ENCODE measurements around the gene JPT2.

JPT2 gene

DNA sequence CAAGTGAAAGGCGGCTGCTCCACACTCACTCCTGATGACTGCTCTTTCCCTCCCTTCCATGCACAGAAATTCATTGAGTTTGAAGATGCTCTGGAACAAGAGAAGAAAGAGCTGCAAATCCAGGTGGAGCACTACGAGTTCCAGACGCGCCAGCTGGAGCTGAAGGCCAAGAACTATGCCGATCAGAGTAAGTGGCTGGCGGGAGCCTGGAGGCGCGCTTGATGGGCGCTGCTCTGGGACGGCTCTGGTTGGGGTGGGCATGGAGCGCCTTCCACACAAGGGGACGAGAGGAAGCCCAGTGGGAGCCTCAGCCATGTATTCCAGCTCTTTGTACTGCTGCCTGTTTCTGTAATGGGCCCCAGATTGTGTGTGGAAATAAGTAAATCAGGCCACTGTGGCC, 46.4 kb downstream of the JPT2 start:
- no peaks in the 10 kb centered on the region for H3K27me3 ChIP-seq (ENCODE audit: insufficient read depth, low read depth)
- H3K4me2 ChIP-seq: no peak overlapping the region
- H3K79me2 ChIP-seq (ENCODE audit: insufficient read depth, low read depth): peaks cover 27% of the 10 kb centered on the region
- no peak overlapping the region for H3K4me3 ChIP-seq (IDR thresholded peaks at IDR 0.05; ENCODE audit: insufficient read depth, low read depth, low read length)
- H3K4me1 ChIP-seq (ENCODE audit: low read depth, poor library complexity, severe bottlenecking): peaks cover 38% of the 10 kb centered on the region
- no peak overlapping the region for H2AFZ ChIP-seq (ENCODE audit: low read depth)
- no peaks in the 10 kb centered on the region for H3K36me3 ChIP-seq (ENCODE audit: insufficient read depth)
- TF ChIP-seq, protein P1, sequence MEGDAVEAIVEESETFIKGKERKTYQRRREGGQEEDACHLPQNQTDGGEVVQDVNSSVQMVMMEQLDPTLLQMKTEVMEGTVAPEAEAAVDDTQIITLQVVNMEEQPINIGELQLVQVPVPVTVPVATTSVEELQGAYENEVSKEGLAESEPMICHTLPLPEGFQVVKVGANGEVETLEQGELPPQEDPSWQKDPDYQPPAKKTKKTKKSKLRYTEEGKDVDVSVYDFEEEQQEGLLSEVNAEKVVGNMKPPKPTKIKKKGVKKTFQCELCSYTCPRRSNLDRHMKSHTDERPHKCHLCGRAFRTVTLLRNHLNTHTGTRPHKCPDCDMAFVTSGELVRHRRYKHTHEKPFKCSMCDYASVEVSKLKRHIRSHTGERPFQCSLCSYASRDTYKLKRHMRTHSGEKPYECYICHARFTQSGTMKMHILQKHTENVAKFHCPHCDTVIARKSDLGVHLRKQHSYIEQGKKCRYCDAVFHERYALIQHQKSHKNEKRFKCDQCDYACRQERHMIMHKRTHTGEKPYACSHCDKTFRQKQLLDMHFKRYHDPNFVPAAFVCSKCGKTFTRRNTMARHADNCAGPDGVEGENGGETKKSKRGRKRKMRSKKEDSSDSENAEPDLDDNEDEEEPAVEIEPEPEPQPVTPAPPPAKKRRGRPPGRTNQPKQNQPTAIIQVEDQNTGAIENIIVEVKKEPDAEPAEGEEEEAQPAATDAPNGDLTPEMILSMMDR (conservative IDR thresholded peaks at IDR 0.05; ENCODE audit: low read depth, low read length): no peak
- H4K20me1 ChIP-seq (ENCODE audit: insufficient read depth): no peaks in the 10 kb centered on the region
- no peak overlapping the region for H3K27ac ChIP-seq
- H3K9ac ChIP-seq: no peak overlapping the region

DNA sequence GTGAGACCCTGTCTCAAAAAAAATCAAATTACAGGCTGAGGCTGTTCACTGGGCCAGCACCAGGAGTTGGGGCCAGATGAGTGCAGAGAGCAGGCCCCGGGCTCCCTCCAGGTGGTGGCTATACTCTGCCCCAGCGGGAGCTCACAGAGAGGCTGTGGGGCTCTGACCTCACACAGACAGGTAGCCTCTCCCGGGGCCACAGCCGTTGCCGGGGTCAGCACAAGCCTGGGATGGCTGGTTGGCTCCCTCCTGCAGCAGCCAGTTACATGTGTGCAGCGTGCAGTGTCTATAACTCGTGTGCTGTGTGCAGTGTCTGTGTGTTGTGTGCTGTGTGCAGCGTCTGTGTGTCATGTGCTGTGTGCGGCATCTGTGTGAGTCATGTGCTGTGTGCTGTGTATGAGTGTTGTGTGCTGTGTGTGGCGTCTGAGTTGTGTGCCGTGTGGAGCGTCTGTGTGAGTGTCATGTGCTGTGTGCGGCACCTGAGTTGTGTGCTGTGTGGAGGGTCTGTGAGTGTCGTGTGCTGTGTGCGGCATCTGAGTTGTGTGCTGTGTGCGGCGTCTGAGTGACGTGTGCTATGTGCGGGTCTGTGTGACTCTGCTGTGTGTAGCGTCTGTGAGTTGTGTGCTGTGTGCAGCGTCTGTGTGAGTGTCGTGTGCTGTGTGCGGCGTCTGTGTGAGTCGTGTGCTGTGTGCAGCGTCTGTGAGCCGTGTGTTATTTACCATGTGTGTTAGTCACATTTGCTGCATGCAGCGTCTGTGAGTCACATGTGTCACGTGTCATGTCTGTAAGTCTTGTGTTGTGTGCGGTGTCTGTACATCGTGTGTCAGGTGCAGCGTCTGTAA, 48.8 kb downstream of the JPT2 start:
- Histone ChIP-seq H3K36me3 (ENCODE audit: insufficient read depth) (no peaks in the 10 kb centered on the region), H2AFZ (ENCODE audit: low read depth) (no peak overlapping the region), H3K9ac (no peak overlapping the region), H3K4me2 (no peak overlapping the region), H3K4me3 (IDR thresholded peaks at IDR 0.05; ENCODE audit: insufficient read depth, low read depth, low read length) (no peak overlapping the region), H3K79me2 (ENCODE audit: insufficient read depth, low read depth) (peaks cover 20% of the 10 kb centered on the region), H3K27ac (no peak overlapping the region), H3K4me1 (ENCODE audit: low read depth, poor library complexity, severe bottlenecking) (peaks cover 27% of the 10 kb centered on the region), H4K20me1 (ENCODE audit: insufficient read depth) (no peaks in the 10 kb centered on the region), H3K27me3 (ENCODE audit: insufficient read depth, low read depth) (no peaks in the 10 kb centered on the region)
- TF ChIP-seq, protein P1 (conservative IDR thresholded peaks at IDR 0.05; ENCODE audit: low read depth, low read length): no peak

DNA sequence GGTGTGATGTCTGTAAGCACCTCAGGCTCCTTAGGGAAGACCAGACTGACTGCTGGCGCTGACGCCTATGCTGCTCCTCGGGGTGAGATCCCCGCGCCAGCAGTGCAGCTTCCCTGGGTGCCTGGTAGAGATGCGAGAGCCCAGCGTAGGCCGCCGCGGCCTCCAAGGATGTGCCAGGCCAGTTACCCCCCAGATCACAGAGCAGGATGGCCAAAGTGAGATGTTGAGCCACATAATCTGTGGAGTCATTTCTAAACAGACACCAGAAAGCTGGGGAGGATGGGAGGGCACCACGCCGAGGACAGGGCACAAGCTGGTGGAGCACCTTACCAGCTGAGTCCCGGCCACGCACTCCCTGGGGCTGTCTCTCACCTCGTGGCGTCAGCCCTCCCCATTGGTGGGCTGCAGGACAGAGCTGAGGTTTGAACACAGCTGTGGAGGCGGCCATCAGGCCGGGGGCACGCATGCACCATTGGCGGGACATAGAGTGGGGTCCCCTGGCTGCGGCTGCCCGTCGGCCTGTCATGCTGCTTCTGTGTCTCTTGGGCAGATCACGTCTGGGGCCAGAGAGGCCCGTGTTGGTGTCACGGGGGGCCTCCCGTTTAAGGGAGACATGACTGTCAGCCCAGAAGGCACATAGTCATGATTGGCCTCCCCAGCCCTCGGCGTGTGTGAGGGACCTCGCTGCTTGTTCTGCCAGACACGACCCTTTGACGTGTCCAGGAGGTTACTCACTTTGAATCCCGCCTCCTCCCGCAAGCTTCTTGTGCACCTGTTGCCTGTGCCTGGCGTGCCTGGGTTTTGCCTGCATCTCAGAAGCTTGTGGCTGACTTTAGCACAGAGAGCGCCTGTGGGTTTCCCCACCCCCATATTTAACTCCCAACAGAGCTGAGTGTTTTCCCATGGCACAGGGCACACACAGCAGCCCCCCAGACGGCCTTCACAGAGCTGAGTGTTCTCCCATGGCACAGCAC, 49.9 kb downstream of the JPT2 start:
- Histone ChIP-seq H3K4me2 (no peak overlapping the region), H3K4me1 (ENCODE audit: low read depth, poor library complexity, severe bottlenecking) (peaks cover 17% of the 10 kb centered on the region), H3K9ac (no peak overlapping the region), H3K79me2 (ENCODE audit: insufficient read depth, low read depth) (peaks cover 14% of the 10 kb centered on the region), H3K27me3 (ENCODE audit: insufficient read depth, low read depth) (no peaks in the 10 kb centered on the region), H3K4me3 (IDR thresholded peaks at IDR 0.05; ENCODE audit: insufficient read depth, low read depth, low read length) (no peak overlapping the region), H2AFZ (ENCODE audit: low read depth) (no peak overlapping the region), H3K36me3 (ENCODE audit: insufficient read depth) (no peaks in the 10 kb centered on the region), H4K20me1 (ENCODE audit: insufficient read depth) (no peaks in the 10 kb centered on the region), H3K27ac (no peak overlapping the region)
- TF ChIP-seq, protein P1 (conservative IDR thresholded peaks at IDR 0.05; ENCODE audit: low read depth, low read length): no peak

DNA sequence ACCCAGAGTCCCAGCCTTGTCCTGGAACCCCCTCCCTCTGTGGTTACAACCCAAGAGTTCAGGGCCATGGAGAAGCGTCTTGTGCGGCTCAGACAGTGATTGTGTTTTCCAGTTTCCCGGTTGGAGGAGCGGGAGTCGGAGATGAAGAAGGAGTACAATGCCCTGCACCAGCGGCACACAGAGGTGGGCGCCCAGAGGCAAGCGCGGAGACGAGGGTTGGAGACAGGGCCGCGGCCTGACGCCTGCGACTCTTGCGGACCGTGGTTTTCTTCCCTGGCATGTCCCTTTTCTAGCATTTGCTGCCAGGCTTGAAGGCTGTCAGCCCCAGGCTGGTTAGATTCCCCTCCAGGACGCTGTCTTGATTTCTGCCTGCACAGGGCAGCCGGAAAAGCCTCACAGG, 50.9 kb downstream of the JPT2 start:
- no peak overlapping the region for H3K9ac ChIP-seq
- H3K79me2 ChIP-seq (ENCODE audit: insufficient read depth, low read depth): peaks cover 5% of the 10 kb centered on the region; the same call in 1 of the 2 replicates
- H3K4me1 ChIP-seq (ENCODE audit: low read depth, poor library complexity, severe bottlenecking): peaks cover 6% of the 10 kb centered on the region
- no peaks in the 10 kb centered on the region for H3K27me3 ChIP-seq (ENCODE audit: insufficient read depth, low read depth)
- no peak overlapping the region for H3K27ac ChIP-seq
- TF ChIP-seq, protein P1 (conservative IDR thresholded peaks at IDR 0.05; ENCODE audit: low read depth, low read length): no peak
- no peaks in the 10 kb centered on the region for H4K20me1 ChIP-seq (ENCODE audit: insufficient read depth)
- no peak overlapping the region for H3K4me3 ChIP-seq (IDR thresholded peaks at IDR 0.05; ENCODE audit: insufficient read depth, low read depth, low read length)
- no peaks in the 10 kb centered on the region for H3K36me3 ChIP-seq (ENCODE audit: insufficient read depth)
- H2AFZ ChIP-seq (ENCODE audit: low read depth): no peak overlapping the region
- no peak overlapping the region for H3K4me2 ChIP-seq
